Mucosa of stomach (tissue), 1 donor: Measurements from ENCODE around the gene LHFPL6.

ENCODE experiments used
- H3K27me3 ChIP-seq: one replicate; pipeline ENCODE4 v1.7.0; 2013; ENCODE audit warnings: mild to moderate bottlenecking, low read length; ENCODE audit not compliant: control insufficient read depth, insufficient read depth
- H3K36me3 ChIP-seq: one replicate; pipeline ENCODE4 v1.7.0; 2013; ENCODE audit warnings: low read length; ENCODE audit not compliant: control insufficient read depth, insufficient read depth
- H3K4me1 ChIP-seq: one replicate; pipeline ENCODE4 v1.7.0; 2013; ENCODE audit warnings: mild to moderate bottlenecking, low read length; ENCODE audit not compliant: control insufficient read depth, insufficient read depth
- H3K4me3 ChIP-seq: one replicate; pipeline ENCODE4 v1.7.0; 2013; ENCODE audit warnings: low read length
- H3K9ac ChIP-seq: one replicate; pipeline ENCODE4 v1.7.0; 2013; ENCODE audit warnings: mild to moderate bottlenecking, low read length, moderate library complexity
- H3K9me3 ChIP-seq: one replicate; pipeline ENCODE4 v1.7.0; 2013; ENCODE audit warnings: mild to moderate bottlenecking, low read length, moderate library complexity; ENCODE audit not compliant: control insufficient read depth
- donor health status: Pancreatic carcinoma.

LHFPL6 gene

GRCh38 chr13:39402221-39402970, 200.6 kb downstream of the LHFPL6 start:
- H3K9ac ChIP-seq = no peak overlapping the region
- H3K4me1 ChIP-seq = no peaks in the 10 kb centered on the region

GRCh38 chr13:39401756-39402155, 201.2 kb downstream of the LHFPL6 start:
- no peaks in the 10 kb centered on the region for H3K9me3 ChIP-seq
- H3K4me1 ChIP-seq = no peaks in the 10 kb centered on the region
- H3K27me3 ChIP-seq = no peaks in the 10 kb centered on the region
- no peak overlapping the region for H3K4me3 ChIP-seq
- no peaks in the 10 kb centered on the region for H3K36me3 ChIP-seq
- H3K9ac ChIP-seq = no peak overlapping the region

More at GRCh38 chr13:39402221-39402970, 200.6 kb downstream of the LHFPL6 start:
- Histone ChIP-seq H3K36me3 (no peaks in the 10 kb centered on the region), H3K4me3 (no peak overlapping the region), H3K9me3 (no peaks in the 10 kb centered on the region), H3K27me3 (no peaks in the 10 kb centered on the region)

GRCh38 chr13:39401046-39401705, 201.8 kb downstream of the LHFPL6 start:
- Histone ChIP-seq H3K27me3 (no peaks in the 10 kb centered on the region), H3K4me1 (no peaks in the 10 kb centered on the region), H3K9me3 (no peaks in the 10 kb centered on the region), H3K4me3 (no peak overlapping the region), H3K36me3 (no peaks in the 10 kb centered on the region), H3K9ac (no peak overlapping the region)

- no peak overlapping the region for H3K4me3 ChIP-seq
- H3K36me3 ChIP-seq = no peaks in the 10 kb centered on the region
- no peaks in the 10 kb centered on the region for H3K9me3 ChIP-seq
- no peaks in the 10 kb centered on the region for H3K27me3 ChIP-seq
- H3K9ac ChIP-seq = no peak overlapping the region
- no peaks in the 10 kb centered on the region for H3K4me1 ChIP-seq
Observed at GRCh38 chr13:39399102-39399501, 203.9 kb downstream of the LHFPL6 start.

GRCh38 chr13:39397896-39398265, 205.1 kb downstream of the LHFPL6 start:
- Histone ChIP-seq H3K27me3 (no peaks in the 10 kb centered on the region), H3K36me3 (no peaks in the 10 kb centered on the region), H3K4me1 (no peaks in the 10 kb centered on the region), H3K9ac (no peak overlapping the region), H3K9me3 (no peaks in the 10 kb centered on the region), H3K4me3 (no peak overlapping the region)

- no peaks in the 10 kb centered on the region for H3K36me3 ChIP-seq
- no peaks in the 10 kb centered on the region for H3K4me1 ChIP-seq
- no peak overlapping the region for H3K4me3 ChIP-seq
- H3K9me3 ChIP-seq = no peaks in the 10 kb centered on the region
- no peak overlapping the region for H3K9ac ChIP-seq
- no peaks in the 10 kb centered on the region for H3K27me3 ChIP-seq
Observed at GRCh38 chr13:39397226-39397895, 205.6 kb downstream of the LHFPL6 start.

- H3K9me3 ChIP-seq = no peaks in the 10 kb centered on the region
- no peak overlapping the region for H3K4me3 ChIP-seq
- H3K9ac ChIP-seq = no peak overlapping the region
- no peaks in the 10 kb centered on the region for H3K36me3 ChIP-seq
- H3K27me3 ChIP-seq = no peaks in the 10 kb centered on the region
- no peaks in the 10 kb centered on the region for H3K4me1 ChIP-seq
Observed at GRCh38 chr13:39394796-39395678, 208.0 kb downstream of the LHFPL6 start.

GRCh38 chr13:39391761-39392160, 211.2 kb downstream of the LHFPL6 start:
- no peak overlapping the region for H3K9ac ChIP-seq
- no peak overlapping the region for H3K4me3 ChIP-seq
- no peaks in the 10 kb centered on the region for H3K4me1 ChIP-seq
- no peaks in the 10 kb centered on the region for H3K27me3 ChIP-seq
- no peaks in the 10 kb centered on the region for H3K9me3 ChIP-seq
- no peaks in the 10 kb centered on the region for H3K36me3 ChIP-seq

GRCh38 chr13:39389013-39389412, 214.0 kb downstream of the LHFPL6 start:
- Histone ChIP-seq H3K4me3 (no peak overlapping the region), H3K9ac (no peak overlapping the region), H3K4me1 (no peaks in the 10 kb centered on the region), H3K36me3 (no peaks in the 10 kb centered on the region), H3K9me3 (no peaks in the 10 kb centered on the region), H3K27me3 (no peaks in the 10 kb centered on the region)

GRCh38 chr13:39385621-39386231, 217.3 kb downstream of the LHFPL6 start:
- H3K36me3 ChIP-seq = no peaks in the 10 kb centered on the region
- no peaks in the 10 kb centered on the region for H3K27me3 ChIP-seq
- H3K4me1 ChIP-seq = no peaks in the 10 kb centered on the region
- H3K9me3 ChIP-seq = no peaks in the 10 kb centered on the region
- no peak overlapping the region for H3K9ac ChIP-seq
- H3K4me3 ChIP-seq = no peak overlapping the region

GRCh38 chr13:39385154-39385553, 217.8 kb downstream of the LHFPL6 start:
- Histone ChIP-seq H3K27me3 (no peaks in the 10 kb centered on the region), H3K9ac (no peak overlapping the region), H3K9me3 (no peaks in the 10 kb centered on the region), H3K36me3 (no peaks in the 10 kb centered on the region), H3K4me1 (no peaks in the 10 kb centered on the region), H3K4me3 (no peak overlapping the region)
